HEK293 (cell line): Measurements from ENCODE around the gene LCN6.
A peak's percentile ranks its signal among the peaks of the same experiment; 100 is the strongest.

ENCODE experiments used
- GLIS1 ChIP-seq: fragments of 450-650 bp; formaldehyde crosslinking; IDR thresholded peaks from 2 replicates; pipeline ENCODE4 v1.5.1; 2016; ENCODE audit warnings: missing biosample characterization, missing genetic modification characterization
- HOXA7 ChIP-seq: sonication (generic); formaldehyde crosslinking; IDR thresholded peaks from 2 replicates; pipeline ENCODE4 v1.8.1; 2022; ENCODE audit warnings: missing genetic modification reagents, borderline replicate concordance
- KLF7 ChIP-seq: fragments of 450-650 bp; formaldehyde crosslinking; IDR thresholded peaks from 2 replicates; pipeline ENCODE4 v1.5.1; 2016; ENCODE audit warnings: missing biosample characterization, missing genetic modification characterization, borderline replicate concordance
- MZF1 ChIP-seq: fragments of 450-650 bp; formaldehyde crosslinking; IDR thresholded peaks from 2 replicates; pipeline ENCODE4 v1.5.1; 2017; ENCODE audit warnings: missing biosample characterization, missing genetic modification characterization, borderline replicate concordance
- SP2 ChIP-seq: fragments of 450-650 bp; formaldehyde crosslinking; IDR thresholded peaks from 2 replicates; pipeline ENCODE4 v1.5.1; 2016; ENCODE audit warnings: missing biosample characterization, missing genetic modification characterization
- ZFHX2 ChIP-seq: fragments of 450-650 bp; formaldehyde crosslinking; conservative IDR thresholded peaks from 2 replicates; pipeline ENCODE4 v1.5.1; 2016; ENCODE audit warnings: missing biosample characterization, missing genetic modification characterization
- ZFP3 ChIP-seq: fragments of 450-650 bp; formaldehyde crosslinking; IDR thresholded peaks from 2 replicates; pipeline ENCODE4 v1.5.1; 2016; ENCODE audit warnings: low read depth, missing biosample characterization, missing genetic modification characterization
- ZNF133 ChIP-seq: fragments of 450-650 bp; formaldehyde crosslinking; IDR thresholded peaks from 2 replicates; pipeline ENCODE4 v1.5.1; 2016; ENCODE audit warnings: missing biosample characterization, missing genetic modification characterization
- ZNF140 ChIP-seq: fragments of 450-650 bp; formaldehyde crosslinking; IDR thresholded peaks from 2 replicates; pipeline ENCODE4 v1.5.1; 2016; ENCODE audit warnings: missing biosample characterization, missing genetic modification characterization
- ZNF23 ChIP-seq: fragments of 450-650 bp; formaldehyde crosslinking; IDR thresholded peaks from 2 replicates; pipeline ENCODE4 v1.5.1; 2016; ENCODE audit warnings: missing biosample characterization, missing genetic modification characterization, borderline replicate concordance
- ZNF239 ChIP-seq: fragments of 450-650 bp; formaldehyde crosslinking; IDR thresholded peaks from 2 replicates; pipeline ENCODE4 v1.5.1; 2016; ENCODE audit warnings: missing biosample characterization, missing genetic modification characterization
- ZNF274 ChIP-seq, 2 experiments: fragments of 200-500 bp in 1 of 2; fragments of 450-650 bp in 1 of 2; sonication (Bioruptor generic) in 1 of 2; formaldehyde crosslinking in 1 of 2; IDR thresholded peaks; 2 replicates each; pipeline versions ENCODE4 v1.5.1 to v1.6.1; 2014 to 2016; ENCODE audit warnings: borderline replicate concordance in 1 of 2, inconsistent platforms in 1 of 2, low read length in 1 of 2, missing biosample characterization in 1 of 2, missing genetic modification characterization in 1 of 2
- ZNF433 ChIP-seq: fragments of 450-650 bp; formaldehyde crosslinking; IDR thresholded peaks from 2 replicates; pipeline ENCODE4 v1.5.1; 2016; ENCODE audit warnings: missing biosample characterization, missing genetic modification characterization, low read depth
- ZNF521 ChIP-seq: fragments of 450-650 bp; formaldehyde crosslinking; IDR thresholded peaks from 2 replicates; pipeline ENCODE4 v1.5.1; 2017; ENCODE audit warnings: missing biosample characterization, mild to moderate bottlenecking, missing genetic modification characterization
- ZNF529 ChIP-seq: fragments of 450-650 bp; formaldehyde crosslinking; IDR thresholded peaks from 2 replicates; pipeline ENCODE4 v1.5.1; 2017; ENCODE audit warnings: missing genetic modification characterization, missing biosample characterization; ENCODE audit not compliant: insufficient replicate concordance
- ZNF629 ChIP-seq: fragments of 450-650 bp; formaldehyde crosslinking; IDR thresholded peaks from 2 replicates; pipeline ENCODE4 v1.5.1; 2017; ENCODE audit warnings: missing biosample characterization, missing genetic modification characterization
- ZNF791 ChIP-seq: fragments of 450-650 bp; formaldehyde crosslinking; IDR thresholded peaks from 2 replicates; pipeline ENCODE4 v1.5.1; 2016; ENCODE audit warnings: missing biosample characterization, missing genetic modification characterization
- ZSCAN16 ChIP-seq: fragments of 450-650 bp; formaldehyde crosslinking; IDR thresholded peaks from 2 replicates; pipeline ENCODE4 v1.5.1; 2016; ENCODE audit warnings: missing biosample characterization, missing genetic modification characterization
- TF ChIP-seq, protein P1 (sequence below): fragments of 450-650 bp; formaldehyde crosslinking; IDR thresholded peaks from 2 replicates; pipeline ENCODE4 v1.5.1; 2016; ENCODE audit warnings: missing biosample characterization, missing genetic modification characterization
- TF ChIP-seq, protein P2 (sequence below): fragments of 450-650 bp; formaldehyde crosslinking; IDR thresholded peaks from 2 replicates; pipeline ENCODE4 v1.5.1; 2016; ENCODE audit warnings: missing biosample characterization, missing genetic modification characterization
- TF ChIP-seq, protein P3 (sequence below): fragments of 450-650 bp; formaldehyde crosslinking; IDR thresholded peaks from 2 replicates; pipeline ENCODE4 v1.5.1; 2017; ENCODE audit warnings: missing biosample characterization, missing genetic modification characterization
- TF ChIP-seq, protein P4 (sequence below): fragments of 450-650 bp; formaldehyde crosslinking; conservative IDR thresholded peaks from 2 replicates; pipeline ENCODE4 v1.5.1; 2016; ENCODE audit warnings: low read depth, missing biosample characterization, missing genetic modification characterization
- TF ChIP-seq, protein P5 (sequence below): fragments of 450-650 bp; formaldehyde crosslinking; IDR thresholded peaks from 2 replicates; pipeline ENCODE4 v1.5.1; 2017; ENCODE audit warnings: missing biosample characterization, missing genetic modification characterization
- TF ChIP-seq, protein P6 (sequence below): fragments of 450-650 bp; formaldehyde crosslinking; IDR thresholded peaks from 2 replicates; pipeline ENCODE4 v1.5.1; 2016; ENCODE audit warnings: missing biosample characterization, missing genetic modification characterization, borderline replicate concordance

Gene LCN6

DNA sequence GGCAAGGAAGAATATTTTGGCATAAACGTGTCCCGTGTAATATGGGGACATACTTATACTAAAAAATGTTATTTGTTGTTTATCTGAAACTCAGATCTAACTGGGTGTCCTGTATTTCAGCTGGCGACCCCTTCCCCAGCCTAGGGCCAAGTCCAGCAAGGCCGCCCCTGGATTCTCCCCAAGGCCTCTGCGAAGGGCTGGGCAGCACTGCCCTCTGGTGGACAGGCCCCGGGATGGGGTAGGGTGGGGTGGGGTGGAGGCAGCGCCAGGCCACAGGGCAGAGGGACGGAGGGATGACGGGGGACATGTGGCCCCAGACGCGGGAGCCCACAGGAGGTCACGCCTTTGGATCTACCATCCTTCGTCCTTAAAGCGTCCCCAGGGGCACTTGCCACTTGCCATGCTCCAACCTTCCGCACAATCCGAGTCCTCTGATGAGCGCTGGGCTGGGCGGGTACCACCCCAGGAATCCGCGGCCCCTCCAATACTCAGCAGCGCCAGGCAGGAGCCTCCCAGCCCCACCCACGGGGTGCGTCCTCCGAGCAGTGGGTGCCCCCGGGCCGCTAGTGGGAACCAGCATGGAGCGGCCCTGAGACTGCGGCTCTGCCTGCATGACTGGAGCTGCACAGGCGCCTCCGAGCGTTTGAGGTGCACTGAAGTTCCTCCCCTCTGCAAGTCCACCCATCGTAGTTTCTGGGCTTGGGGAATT lies 54.0 kb downstream of the LCN6 start (continued):
- TF ChIP-seq, protein P1, sequence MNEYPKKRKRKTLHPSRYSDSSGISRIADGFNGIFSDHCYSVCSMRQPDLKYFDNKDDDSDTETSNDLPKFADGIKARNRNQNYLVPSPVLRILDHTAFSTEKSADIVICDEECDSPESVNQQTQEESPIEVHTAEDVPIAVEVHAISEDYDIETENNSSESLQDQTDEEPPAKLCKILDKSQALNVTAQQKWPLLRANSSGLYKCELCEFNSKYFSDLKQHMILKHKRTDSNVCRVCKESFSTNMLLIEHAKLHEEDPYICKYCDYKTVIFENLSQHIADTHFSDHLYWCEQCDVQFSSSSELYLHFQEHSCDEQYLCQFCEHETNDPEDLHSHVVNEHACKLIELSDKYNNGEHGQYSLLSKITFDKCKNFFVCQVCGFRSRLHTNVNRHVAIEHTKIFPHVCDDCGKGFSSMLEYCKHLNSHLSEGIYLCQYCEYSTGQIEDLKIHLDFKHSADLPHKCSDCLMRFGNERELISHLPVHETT (tag by site-specific recombination) = no peak
- no peak for TF ChIP-seq ZNF433 (tag by site-specific recombination)
- TF ChIP-seq ZNF521 (tag by site-specific recombination) = no peak
- no peak for TF ChIP-seq ZNF274 (IDR thresholded peaks at IDR 0.05; ENCODE audit: low read length)
- no peak for TF ChIP-seq ZNF274 (tag by site-specific recombination; IDR thresholded peaks at IDR 0.05; ENCODE audit: borderline replicate concordance)
- TF ChIP-seq, protein P2, sequence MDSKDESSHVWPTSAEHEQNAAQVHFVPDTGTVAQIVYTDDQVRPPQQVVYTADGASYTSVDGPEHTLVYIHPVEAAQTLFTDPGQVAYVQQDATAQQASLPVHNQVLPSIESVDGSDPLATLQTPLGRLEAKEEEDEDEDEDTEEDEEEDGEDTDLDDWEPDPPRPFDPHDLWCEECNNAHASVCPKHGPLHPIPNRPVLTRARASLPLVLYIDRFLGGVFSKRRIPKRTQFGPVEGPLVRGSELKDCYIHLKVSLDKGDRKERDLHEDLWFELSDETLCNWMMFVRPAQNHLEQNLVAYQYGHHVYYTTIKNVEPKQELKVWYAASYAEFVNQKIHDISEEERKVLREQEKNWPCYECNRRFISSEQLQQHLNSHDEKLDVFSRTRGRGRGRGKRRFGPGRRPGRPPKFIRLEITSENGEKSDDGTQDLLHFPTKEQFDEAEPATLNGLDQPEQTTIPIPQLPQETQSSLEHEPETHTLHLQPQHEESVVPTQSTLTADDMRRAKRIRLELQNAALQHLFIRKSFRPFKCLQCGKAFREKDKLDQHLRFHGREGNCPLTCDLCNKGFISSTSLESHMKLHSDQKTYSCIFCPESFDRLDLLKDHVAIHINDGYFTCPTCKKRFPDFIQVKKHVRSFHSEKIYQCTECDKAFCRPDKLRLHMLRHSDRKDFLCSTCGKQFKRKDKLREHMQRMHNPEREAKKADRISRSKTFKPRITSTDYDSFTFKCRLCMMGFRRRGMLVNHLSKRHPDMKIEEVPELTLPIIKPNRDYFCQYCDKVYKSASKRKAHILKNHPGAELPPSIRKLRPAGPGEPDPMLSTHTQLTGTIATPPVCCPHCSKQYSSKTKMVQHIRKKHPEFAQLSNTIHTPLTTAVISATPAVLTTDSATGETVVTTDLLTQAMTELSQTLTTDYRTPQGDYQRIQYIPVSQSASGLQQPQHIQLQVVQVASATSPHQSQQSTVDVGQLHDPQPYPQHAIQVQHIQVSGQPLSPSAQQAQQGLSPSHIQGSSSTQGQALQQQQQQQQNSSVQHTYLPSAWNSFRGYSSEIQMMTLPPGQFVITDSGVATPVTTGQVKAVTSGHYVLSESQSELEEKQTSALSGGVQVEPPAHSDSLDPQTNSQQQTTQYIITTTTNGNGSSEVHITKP = peak; percentile 45
- TF ChIP-seq GLIS1 = no peak
- no peak for TF ChIP-seq ZFP3 (tag by site-specific recombination)
- TF ChIP-seq MZF1 = no peak
- TF ChIP-seq, protein P3, sequence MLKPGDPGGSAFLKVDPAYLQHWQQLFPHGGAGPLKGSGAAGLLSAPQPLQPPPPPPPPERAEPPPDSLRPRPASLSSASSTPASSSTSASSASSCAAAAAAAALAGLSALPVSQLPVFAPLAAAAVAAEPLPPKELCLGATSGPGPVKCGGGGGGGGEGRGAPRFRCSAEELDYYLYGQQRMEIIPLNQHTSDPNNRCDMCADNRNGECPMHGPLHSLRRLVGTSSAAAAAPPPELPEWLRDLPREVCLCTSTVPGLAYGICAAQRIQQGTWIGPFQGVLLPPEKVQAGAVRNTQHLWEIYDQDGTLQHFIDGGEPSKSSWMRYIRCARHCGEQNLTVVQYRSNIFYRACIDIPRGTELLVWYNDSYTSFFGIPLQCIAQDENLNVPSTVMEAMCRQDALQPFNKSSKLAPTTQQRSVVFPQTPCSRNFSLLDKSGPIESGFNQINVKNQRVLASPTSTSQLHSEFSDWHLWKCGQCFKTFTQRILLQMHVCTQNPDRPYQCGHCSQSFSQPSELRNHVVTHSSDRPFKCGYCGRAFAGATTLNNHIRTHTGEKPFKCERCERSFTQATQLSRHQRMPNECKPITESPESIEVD (tag by site-specific recombination) = no peak
- no peak for TF ChIP-seq ZNF133
- TF ChIP-seq ZNF791 (tag by site-specific recombination) = no peak
- 0 out of 2 replicates have a peak, but pooled peaks have one; percentile 24 for TF ChIP-seq KLF7 (tag by site-specific recombination)
- TF ChIP-seq ZNF140 (tag by site-specific recombination) = no peak
- TF ChIP-seq ZSCAN16 (tag by site-specific recombination) = no peak
- TF ChIP-seq, protein P4, sequence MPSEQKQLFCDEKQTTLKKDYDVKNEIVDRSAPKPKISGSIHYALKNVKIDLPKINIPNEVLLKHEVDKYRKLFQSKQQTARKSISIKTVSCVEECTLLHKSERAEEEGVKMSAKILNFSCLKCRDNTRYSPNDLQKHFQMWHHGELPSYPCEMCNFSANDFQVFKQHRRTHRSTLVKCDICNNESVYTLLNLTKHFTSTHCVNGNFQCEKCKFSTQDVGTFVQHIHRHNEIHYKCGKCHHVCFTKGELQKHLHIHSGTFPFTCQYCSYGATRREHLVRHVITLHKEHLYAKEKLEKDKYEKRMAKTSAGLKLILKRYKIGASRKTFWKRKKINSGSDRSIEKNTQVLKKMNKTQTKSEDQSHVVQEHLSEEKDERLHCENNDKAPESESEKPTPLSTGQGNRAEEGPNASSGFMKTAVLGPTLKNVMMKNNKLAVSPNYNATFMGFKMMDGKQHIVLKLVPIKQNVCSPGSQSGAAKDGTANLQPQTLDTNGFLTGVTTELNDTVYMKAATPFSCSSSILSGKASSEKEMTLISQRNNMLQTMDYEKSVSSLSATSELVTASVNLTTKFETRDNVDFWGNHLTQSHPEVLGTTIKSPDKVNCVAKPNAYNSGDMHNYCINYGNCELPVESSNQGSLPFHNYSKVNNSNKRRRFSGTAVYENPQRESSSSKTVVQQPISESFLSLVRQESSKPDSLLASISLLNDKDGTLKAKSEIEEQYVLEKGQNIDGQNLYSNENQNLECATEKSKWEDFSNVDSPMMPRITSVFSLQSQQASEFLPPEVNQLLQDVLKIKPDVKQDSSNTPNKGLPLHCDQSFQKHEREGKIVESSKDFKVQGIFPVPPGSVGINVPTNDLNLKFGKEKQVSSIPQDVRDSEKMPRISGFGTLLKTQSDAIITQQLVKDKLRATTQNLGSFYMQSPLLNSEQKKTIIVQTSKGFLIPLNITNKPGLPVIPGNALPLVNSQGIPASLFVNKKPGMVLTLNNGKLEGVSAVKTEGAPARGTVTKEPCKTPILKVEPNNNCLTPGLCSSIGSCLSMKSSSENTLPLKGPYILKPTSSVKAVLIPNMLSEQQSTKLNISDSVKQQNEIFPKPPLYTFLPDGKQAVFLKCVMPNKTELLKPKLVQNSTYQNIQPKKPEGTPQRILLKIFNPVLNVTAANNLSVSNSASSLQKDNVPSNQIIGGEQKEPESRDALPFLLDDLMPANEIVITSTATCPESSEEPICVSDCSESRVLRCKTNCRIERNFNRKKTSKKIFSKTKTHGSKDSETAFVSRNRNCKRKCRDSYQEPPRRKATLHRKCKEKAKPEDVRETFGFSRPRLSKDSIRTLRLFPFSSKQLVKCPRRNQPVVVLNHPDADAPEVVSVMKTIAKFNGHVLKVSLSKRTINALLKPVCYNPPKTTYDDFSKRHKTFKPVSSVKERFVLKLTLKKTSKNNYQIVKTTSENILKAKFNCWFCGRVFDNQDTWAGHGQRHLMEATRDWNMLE (tag by site-specific recombination) = no peak
- TF ChIP-seq, protein P5, sequence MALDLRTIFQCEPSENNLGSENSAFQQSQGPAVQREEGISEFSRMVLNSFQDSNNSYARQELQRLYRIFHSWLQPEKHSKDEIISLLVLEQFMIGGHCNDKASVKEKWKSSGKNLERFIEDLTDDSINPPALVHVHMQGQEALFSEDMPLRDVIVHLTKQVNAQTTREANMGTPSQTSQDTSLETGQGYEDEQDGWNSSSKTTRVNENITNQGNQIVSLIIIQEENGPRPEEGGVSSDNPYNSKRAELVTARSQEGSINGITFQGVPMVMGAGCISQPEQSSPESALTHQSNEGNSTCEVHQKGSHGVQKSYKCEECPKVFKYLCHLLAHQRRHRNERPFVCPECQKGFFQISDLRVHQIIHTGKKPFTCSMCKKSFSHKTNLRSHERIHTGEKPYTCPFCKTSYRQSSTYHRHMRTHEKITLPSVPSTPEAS (tag by site-specific recombination) = no peak
- TF ChIP-seq ZNF239 (tag by site-specific recombination) = no peak
- no peak for TF ChIP-seq ZNF629
- no peak for TF ChIP-seq HOXA7 (CRISPR knock-in tag)
- TF ChIP-seq, protein P6, sequence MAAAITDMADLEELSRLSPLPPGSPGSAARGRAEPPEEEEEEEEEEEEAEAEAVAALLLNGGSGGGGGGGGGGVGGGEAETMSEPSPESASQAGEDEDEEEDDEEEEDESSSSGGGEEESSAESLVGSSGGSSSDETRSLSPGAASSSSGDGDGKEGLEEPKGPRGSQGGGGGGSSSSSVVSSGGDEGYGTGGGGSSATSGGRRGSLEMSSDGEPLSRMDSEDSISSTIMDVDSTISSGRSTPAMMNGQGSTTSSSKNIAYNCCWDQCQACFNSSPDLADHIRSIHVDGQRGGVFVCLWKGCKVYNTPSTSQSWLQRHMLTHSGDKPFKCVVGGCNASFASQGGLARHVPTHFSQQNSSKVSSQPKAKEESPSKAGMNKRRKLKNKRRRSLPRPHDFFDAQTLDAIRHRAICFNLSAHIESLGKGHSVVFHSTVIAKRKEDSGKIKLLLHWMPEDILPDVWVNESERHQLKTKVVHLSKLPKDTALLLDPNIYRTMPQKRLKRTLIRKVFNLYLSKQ (tag by site-specific recombination) = no peak
- TF ChIP-seq ZFHX2 (tag by site-specific recombination) = no peak
- TF ChIP-seq ZNF23 (tag by site-specific recombination) = no peak
- TF ChIP-seq ZNF529 (tag by site-specific recombination) = no peak
- TF ChIP-seq SP2 (tag by site-specific recombination) = no peak
